DOHH2 (cell line): ENCODE results near the gene HERC2.

Source experiments
- EZH2phosphoT487 ChIP-seq: fragments of 200-600 bp; sonication (generic); IDR thresholded peaks from 2 replicates; pipeline ENCODE4 v1.6.1; 2017; ENCODE audit warnings: borderline replicate concordance, mild to moderate bottlenecking, antibody characterized with exemption, low read length, moderate library complexity, mixed read lengths
- TF ChIP-seq, protein P1 (sequence below): fragments of 200-600 bp; sonication (generic); IDR thresholded peaks from one replicate; pipeline ENCODE4 v1.5.1; 2014; ENCODE audit warnings: antibody characterized with exemption, mild to moderate bottlenecking, low read depth, low read length; ENCODE audit not compliant: poor library complexity, severe bottlenecking

DNA sequence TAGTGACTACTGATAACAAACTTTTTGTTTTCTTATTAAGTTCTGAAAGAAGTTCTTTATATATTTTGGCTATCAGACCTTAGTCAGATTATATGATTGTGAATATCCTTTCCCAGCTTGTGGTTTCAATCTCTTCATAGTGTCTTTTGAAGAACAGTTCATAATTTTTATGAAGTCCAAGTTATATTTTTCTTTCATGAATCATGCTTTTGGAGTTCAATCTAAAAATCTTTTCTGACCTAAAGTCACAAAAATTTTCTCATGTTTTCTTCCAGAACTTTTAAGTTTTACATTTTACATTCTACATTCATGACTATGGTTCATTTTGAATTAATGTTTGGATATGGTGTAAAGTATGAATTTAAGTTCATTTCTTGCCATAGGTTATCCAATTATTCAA is 188.7 kb downstream of the HERC2 start:
- TF ChIP-seq EZH2phosphoT487, result no peak
- TF ChIP-seq, protein P1, sequence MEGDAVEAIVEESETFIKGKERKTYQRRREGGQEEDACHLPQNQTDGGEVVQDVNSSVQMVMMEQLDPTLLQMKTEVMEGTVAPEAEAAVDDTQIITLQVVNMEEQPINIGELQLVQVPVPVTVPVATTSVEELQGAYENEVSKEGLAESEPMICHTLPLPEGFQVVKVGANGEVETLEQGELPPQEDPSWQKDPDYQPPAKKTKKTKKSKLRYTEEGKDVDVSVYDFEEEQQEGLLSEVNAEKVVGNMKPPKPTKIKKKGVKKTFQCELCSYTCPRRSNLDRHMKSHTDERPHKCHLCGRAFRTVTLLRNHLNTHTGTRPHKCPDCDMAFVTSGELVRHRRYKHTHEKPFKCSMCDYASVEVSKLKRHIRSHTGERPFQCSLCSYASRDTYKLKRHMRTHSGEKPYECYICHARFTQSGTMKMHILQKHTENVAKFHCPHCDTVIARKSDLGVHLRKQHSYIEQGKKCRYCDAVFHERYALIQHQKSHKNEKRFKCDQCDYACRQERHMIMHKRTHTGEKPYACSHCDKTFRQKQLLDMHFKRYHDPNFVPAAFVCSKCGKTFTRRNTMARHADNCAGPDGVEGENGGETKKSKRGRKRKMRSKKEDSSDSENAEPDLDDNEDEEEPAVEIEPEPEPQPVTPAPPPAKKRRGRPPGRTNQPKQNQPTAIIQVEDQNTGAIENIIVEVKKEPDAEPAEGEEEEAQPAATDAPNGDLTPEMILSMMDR, result no peak
